Stromal cell of bone marrow (primary cell): ENCODE results near the gene SPIC.

Experiments
- DNase-seq: peaks from one replicate; pipeline ENCODE4 v3.0.0-alpha.2; 2012; ENCODE audit warnings: low read depth

SPIC gene

DNA sequence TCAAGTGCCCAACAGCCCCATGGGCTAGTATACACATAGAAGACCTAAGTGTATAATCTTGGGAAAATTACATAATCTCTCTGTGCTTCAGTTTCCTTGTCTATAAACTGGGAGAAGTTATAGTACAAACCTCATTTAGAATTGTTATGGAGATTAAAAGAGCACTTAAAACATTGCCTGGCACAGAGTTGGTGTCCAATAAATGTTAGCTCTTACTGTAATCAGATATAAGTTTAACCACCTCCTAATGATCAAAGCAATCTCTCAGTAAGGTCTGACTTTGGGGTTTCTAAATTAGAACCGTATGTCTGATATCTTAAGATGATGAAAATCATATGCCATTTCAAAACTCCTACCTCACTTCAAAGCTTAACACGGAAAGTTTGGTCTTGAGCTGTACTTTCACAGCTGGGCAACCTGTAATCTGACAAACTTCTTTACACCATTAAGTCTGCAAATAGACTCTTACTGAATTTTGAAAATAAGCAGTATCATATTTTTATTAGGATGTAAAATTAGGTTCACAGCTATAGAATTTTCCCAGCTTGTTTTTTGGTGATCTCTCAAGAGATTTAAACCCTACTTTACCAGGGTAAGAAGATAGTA lies 61.0 kb downstream of the SPIC start:
- DNase-seq: no peak
